K562 (cell line): ENCODE measurements around the gene CCNL2. TPM values are rescaled to one million over a fixed set of nuclear protein-coding genes. Genes with fewer than 3 reads are reported as not detected.
A peak's percentile ranks its signal among the peaks of the same experiment; 100 is the strongest.

Experiments used
- ADNP ChIP-seq: fragments of 200-800 bp; sonication (Bioruptor generic); IDR thresholded peaks from 2 replicates; pipeline ENCODE4 v1.6.1; 2016; ENCODE audit warnings: missing genetic modification characterization, missing compliant biosample characterization
- BRD9 ChIP-seq: fragments of 450-650 bp; IDR thresholded peaks from 2 replicates; pipeline ENCODE4 v1.6.1; 2018; ENCODE audit warnings: low read depth; ENCODE audit not compliant: partially characterized antibody
- CREM ChIP-seq: IDR thresholded peaks from 2 replicates; pipeline ENCODE4 v1.6.1; 2014; ENCODE audit warnings: antibody characterized with exemption, low read depth
- EZH2 ChIP-seq: IDR thresholded peaks from 2 replicates; pipeline ENCODE4 v1.6.1; 2012; ENCODE audit warnings: low read depth, mild to moderate bottlenecking, inconsistent platforms, low read length, borderline replicate concordance
- GABPA ChIP-seq: fragments of 200-800 bp; sonication (Bioruptor generic); conservative IDR thresholded peaks from 2 replicates; pipeline ENCODE4 v1.6.1; 2016; ENCODE audit warnings: low read depth, missing genetic modification characterization, missing compliant biosample characterization
- GTF2F1 ChIP-seq: IDR thresholded peaks from 2 replicates; pipeline ENCODE4 v1.6.1; 2011; ENCODE audit warnings: low read depth, low read length, improper control_type of control experiment
- HDAC3 ChIP-seq: fragments of 450-650 bp; IDR thresholded peaks from 2 replicates; pipeline ENCODE4 v1.6.1; 2018; ENCODE audit warnings: borderline replicate concordance, mild to moderate bottlenecking, moderate library complexity; ENCODE audit not compliant: partially characterized antibody
- KDM2B ChIP-seq: fragments of 250-450 bp; sonication (Bioruptor Pico); IDR thresholded peaks from 2 replicates; pipeline ENCODE4 v1.8.0; 2021; ENCODE audit warnings: mild to moderate bottlenecking, moderate library complexity
- MTF1 ChIP-seq: fragments of 250-450 bp; sonication (Bioruptor Pico); IDR thresholded peaks from 2 replicates; pipeline ENCODE4 v1.9.0; 2021; ENCODE audit warnings: moderate library complexity, mild to moderate bottlenecking, inconsistent platforms, borderline replicate concordance
- NRF1 ChIP-seq, 2 experiments: fragments of 450-650 bp; IDR thresholded peaks in 1 of 2; conservative IDR thresholded peaks in 1 of 2; 2 replicates each; pipeline ENCODE4 v1.6.1; 2014; ENCODE audit warnings: mild to moderate bottlenecking in 2 of 2
- POLR2B ChIP-seq: fragments of 450-650 bp; IDR thresholded peaks from 2 replicates; pipeline ENCODE4 v1.6.1; 2018; ENCODE audit warnings: low read depth; ENCODE audit not compliant: partially characterized antibody
- SMARCB1 ChIP-seq: IDR thresholded peaks from 2 replicates; pipeline ENCODE4 v1.6.1; 2011; ENCODE audit warnings: improper control_type of control experiment, low read depth; ENCODE audit not compliant: insufficient read length
- STAT5A ChIP-seq: IDR thresholded peaks from 2 replicates; pipeline ENCODE4 v1.6.1; 2012; ENCODE audit warnings: low read length, inconsistent platforms, borderline replicate concordance
- ZNF23 ChIP-seq: fragments of 250-450 bp; sonication (Bioruptor Pico); IDR thresholded peaks from 2 replicates; pipeline ENCODE4 v1.4.0; 2020; ENCODE audit warnings: mild to moderate bottlenecking
- ZSCAN29 ChIP-seq: fragments of 450-650 bp; IDR thresholded peaks from 2 replicates; pipeline ENCODE4 v1.6.1; 2017
- polyA plus RNA-seq, 8 experiments: library from polyadenylated mRNA; depleted of rRNA in 4 of 8; stranded (reverse) in 5 of 8; unstranded in 3 of 8; fragments of >200 nt; fragmentation: Nextera tagmentation in 2 of 8; fragmentation: Illumina TruSeq in 1 of 8; extraction: Ambion mirVana in 2 of 8; extraction: Trizol in 1 of 8; gene quantifications; 2 replicates each; pipeline versions ENCODE4 v1.2.1 to v1.2.3, GENCODE V29; 2011 to 2014; ENCODE audit warnings: inconsistent platforms in 1 of 8, missing spikeins in 1 of 8
- total RNA-seq, 7 experiments: library from RNA; depleted of rRNA in 6 of 7; stranded (reverse); fragments of >200 nt in 6 of 7; fragmentation: Illumina TruSeq in 2 of 7; extraction: Trizol in 2 of 7; gene quantifications; 2 replicates each; pipeline versions ENCODE4 v1.2.1 to v1.2.3, GENCODE V29; 2011 to 2021; ENCODE audit warnings: low replicate concordance in 1 of 7
- TF ChIP-seq, protein P1 (sequence below): fragments of 200-800 bp; sonication (Bioruptor generic); IDR thresholded peaks from 2 replicates; pipeline ENCODE4 v1.6.1; 2017; ENCODE audit warnings: missing genetic modification characterization, missing compliant biosample characterization
- TF ChIP-seq, protein P2 (sequence below): fragments of 250-450 bp; sonication (Bioruptor Pico); IDR thresholded peaks from 2 replicates; pipeline ENCODE4 v1.4.0; 2020; ENCODE audit warnings: mild to moderate bottlenecking, moderate library complexity
- TF ChIP-seq, protein P3 (sequence below): fragments of 450-650 bp; conservative IDR thresholded peaks from 2 replicates; pipeline ENCODE4 v1.6.1; 2016; ENCODE audit warnings: missing genetic modification characterization, low read depth, mild to moderate bottlenecking, missing compliant biosample characterization, moderate library complexity
- TF ChIP-seq, protein P4 (sequence below): fragments of 250-450 bp; sonication (Bioruptor Pico); IDR thresholded peaks from 2 replicates; pipeline ENCODE4 v1.5.0; 2021
- TF ChIP-seq, protein P5 (sequence below): fragments of 250-450 bp; sonication (Bioruptor Pico); IDR thresholded peaks from 2 replicates; pipeline ENCODE4 v1.4.0; 2020; ENCODE audit warnings: mild to moderate bottlenecking, moderate library complexity, borderline replicate concordance
- TF ChIP-seq, protein P6 (sequence below): fragments of 250-450 bp; sonication (Bioruptor Pico); IDR thresholded peaks from 2 replicates; pipeline ENCODE4 v1.8.0; 2021; ENCODE audit warnings: moderate library complexity, mild to moderate bottlenecking, inconsistent platforms

Gene CCNL2
- total and polyA plus RNA-seq, 9 of the 15 experiments (the other 6 are each of a cell fraction or from before 2014, with no cell fraction given): 2.8 to 287 (median 94.5) TPM

DNA sequence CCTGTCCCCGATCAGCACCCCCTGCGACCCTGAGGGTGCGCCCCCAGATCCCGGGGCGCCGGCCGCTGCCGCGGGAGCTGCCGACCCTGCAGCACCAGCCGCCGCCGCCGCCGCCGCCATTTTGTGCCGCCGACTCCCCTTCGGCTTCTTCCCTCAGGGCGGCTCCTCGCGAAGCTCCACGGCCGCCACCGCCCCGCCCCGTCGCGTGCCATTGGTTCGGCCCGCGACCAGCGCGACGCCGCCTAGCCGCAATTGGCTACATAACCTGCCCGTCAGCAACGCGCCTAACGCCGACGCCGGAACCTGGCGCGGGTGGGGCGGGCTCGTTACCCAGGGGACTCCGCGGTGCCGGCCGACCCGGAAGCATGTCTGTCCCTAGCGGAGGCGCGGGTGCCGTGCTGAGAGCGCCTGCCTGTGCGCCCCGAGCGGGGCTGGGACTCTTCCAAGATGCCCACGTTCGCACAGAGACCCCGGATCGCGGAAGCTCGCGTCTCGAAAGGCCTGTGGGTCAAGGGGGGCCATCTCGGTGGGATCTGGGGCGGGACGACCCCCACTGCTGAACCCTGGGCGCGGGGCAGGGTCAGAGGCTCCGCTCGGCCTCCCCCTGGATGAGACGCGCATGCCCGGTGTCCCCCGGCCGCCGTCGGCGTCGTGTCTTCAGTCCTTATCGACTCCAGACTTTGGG lies at the start of gene CCNL2 (continued):
- TF ChIP-seq, protein P1, sequence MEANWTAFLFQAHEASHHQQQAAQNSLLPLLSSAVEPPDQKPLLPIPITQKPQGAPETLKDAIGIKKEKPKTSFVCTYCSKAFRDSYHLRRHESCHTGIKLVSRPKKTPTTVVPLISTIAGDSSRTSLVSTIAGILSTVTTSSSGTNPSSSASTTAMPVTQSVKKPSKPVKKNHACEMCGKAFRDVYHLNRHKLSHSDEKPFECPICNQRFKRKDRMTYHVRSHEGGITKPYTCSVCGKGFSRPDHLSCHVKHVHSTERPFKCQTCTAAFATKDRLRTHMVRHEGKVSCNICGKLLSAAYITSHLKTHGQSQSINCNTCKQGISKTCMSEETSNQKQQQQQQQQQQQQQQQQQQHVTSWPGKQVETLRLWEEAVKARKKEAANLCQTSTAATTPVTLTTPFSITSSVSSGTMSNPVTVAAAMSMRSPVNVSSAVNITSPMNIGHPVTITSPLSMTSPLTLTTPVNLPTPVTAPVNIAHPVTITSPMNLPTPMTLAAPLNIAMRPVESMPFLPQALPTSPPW (CRISPR knock-in tag): peak; percentile 96
- TF ChIP-seq CREM: peak; percentile 97
- TF ChIP-seq ADNP (tag): no peak
- no peak for TF ChIP-seq EZH2
- TF ChIP-seq GABPA (tag): peak; percentile 97
- peak; percentile 93 to 94 for TF ChIP-seq NRF1 (conservative IDR thresholded peaks at IDR 0.05 in 1 of 2, IDR thresholded peaks at IDR 0.05 in 1 of 2)
- TF ChIP-seq SMARCB1: no peak
- TF ChIP-seq STAT5A: peak; percentile 16; the same call in 1 of the 2 replicates
- TF ChIP-seq POLR2B: peak; percentile 87
- TF ChIP-seq, protein P2, sequence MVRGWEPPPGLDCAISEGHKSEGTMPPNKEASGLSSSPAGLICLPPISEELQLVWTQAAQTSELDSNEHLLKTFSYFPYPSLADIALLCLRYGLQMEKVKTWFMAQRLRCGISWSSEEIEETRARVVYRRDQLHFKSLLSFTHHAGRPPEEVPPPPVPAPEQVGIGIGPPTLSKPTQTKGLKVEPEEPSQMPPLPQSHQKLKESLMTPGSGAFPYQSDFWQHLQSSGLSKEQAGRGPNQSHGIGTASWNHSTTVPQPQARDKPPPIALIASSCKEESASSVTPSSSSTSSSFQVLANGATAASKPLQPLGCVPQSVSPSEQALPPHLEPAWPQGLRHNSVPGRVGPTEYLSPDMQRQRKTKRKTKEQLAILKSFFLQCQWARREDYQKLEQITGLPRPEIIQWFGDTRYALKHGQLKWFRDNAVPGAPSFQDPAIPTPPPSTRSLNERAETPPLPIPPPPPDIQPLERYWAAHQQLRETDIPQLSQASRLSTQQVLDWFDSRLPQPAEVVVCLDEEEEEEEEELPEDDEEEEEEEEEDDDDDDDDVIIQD (CRISPR knock-in tag): 0 out of 2 replicates have a peak, but pooled peaks have one; percentile 65
- TF ChIP-seq HDAC3: no peak
- TF ChIP-seq BRD9: no peak
- TF ChIP-seq, protein P3, sequence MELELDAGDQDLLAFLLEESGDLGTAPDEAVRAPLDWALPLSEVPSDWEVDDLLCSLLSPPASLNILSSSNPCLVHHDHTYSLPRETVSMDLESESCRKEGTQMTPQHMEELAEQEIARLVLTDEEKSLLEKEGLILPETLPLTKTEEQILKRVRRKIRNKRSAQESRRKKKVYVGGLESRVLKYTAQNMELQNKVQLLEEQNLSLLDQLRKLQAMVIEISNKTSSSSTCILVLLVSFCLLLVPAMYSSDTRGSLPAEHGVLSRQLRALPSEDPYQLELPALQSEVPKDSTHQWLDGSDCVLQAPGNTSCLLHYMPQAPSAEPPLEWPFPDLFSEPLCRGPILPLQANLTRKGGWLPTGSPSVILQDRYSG (tag): no peak
- TF ChIP-seq, protein P4, sequence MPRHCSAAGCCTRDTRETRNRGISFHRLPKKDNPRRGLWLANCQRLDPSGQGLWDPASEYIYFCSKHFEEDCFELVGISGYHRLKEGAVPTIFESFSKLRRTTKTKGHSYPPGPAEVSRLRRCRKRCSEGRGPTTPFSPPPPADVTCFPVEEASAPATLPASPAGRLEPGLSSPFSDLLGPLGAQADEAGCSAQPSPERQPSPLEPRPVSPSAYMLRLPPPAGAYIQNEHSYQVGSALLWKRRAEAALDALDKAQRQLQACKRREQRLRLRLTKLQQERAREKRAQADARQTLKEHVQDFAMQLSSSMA: no peak
- TF ChIP-seq, protein P5, sequence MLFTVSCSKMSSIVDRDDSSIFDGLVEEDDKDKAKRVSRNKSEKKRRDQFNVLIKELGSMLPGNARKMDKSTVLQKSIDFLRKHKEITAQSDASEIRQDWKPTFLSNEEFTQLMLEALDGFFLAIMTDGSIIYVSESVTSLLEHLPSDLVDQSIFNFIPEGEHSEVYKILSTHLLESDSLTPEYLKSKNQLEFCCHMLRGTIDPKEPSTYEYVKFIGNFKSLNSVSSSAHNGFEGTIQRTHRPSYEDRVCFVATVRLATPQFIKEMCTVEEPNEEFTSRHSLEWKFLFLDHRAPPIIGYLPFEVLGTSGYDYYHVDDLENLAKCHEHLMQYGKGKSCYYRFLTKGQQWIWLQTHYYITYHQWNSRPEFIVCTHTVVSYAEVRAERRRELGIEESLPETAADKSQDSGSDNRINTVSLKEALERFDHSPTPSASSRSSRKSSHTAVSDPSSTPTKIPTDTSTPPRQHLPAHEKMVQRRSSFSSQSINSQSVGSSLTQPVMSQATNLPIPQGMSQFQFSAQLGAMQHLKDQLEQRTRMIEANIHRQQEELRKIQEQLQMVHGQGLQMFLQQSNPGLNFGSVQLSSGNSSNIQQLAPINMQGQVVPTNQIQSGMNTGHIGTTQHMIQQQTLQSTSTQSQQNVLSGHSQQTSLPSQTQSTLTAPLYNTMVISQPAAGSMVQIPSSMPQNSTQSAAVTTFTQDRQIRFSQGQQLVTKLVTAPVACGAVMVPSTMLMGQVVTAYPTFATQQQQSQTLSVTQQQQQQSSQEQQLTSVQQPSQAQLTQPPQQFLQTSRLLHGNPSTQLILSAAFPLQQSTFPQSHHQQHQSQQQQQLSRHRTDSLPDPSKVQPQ (CRISPR knock-in tag): 0 out of 2 replicates have a peak, but pooled peaks have one; percentile 61
- no peak for TF ChIP-seq GTF2F1
- no peak for TF ChIP-seq KDM2B (CRISPR knock-in tag)
- no peak for TF ChIP-seq ZNF23
- no peak for TF ChIP-seq ZSCAN29
- no peak for TF ChIP-seq MTF1 (CRISPR knock-in tag)
- TF ChIP-seq, protein P6, sequence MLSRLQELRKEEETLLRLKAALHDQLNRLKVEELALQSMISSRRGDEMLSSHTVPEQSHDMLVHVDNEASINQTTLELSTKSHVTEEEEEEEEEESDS (CRISPR knock-in tag): no peak
